ENCODE data around the gene ERGIC1. TPM values are rescaled to one million over a fixed set of nuclear protein-coding genes. Genes with fewer than 3 reads are reported as not detected.

The ERGIC1 gene
- total and polyA plus RNA-seq, 2 of the 8 experiments (the other 6 are each of a cell fraction or from before 2014, with no cell fraction given) = 95.3 to 106 TPM

DNA sequence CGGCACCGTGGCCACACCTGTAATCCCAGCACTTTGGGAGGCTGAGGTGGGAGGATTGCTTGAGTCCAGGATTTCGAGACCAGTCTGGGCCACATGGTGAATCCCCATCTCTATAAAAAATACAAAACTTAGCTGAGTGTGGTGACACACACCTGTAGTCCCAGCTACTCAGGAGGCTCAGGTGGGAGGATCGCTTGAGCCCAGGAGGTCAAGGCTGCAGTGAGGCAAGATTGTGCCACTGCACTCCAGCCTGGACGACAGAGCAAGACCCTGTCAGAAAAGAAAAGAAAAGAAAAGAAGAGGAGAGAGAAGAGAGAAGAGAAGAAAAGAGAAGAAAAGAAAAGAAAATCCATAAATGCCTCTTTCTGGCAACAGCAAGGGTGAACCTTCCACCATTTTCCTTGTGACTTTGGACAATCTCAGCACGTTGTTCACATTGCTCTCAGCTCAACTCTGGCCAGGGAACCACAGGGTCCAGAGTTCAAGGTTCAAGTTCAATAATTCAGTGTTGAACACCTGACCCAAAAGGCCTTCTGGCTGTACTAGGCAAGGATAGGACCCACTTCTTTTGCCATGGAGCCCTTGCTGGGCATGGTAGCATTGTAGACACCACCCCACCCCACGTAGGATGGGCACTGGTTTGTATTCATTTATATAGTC is 48.5 kb upstream of the ERGIC1 start:
- H3K56ac ChIP-seq (replicated peaks; ENCODE audit: insufficient read length, low read depth, low read length) = no peak overlapping the region
- H4K20me1 ChIP-seq (replicated peaks in 1 of 2; ENCODE audit: control insufficient read depth in 1 of 2, insufficient read depth in 2 of 2, low read length in 2 of 2) = no peaks in the 10 kb centered on the region
- H3K4me1 ChIP-seq (replicated peaks in 1 of 4; ENCODE audit: control insufficient read depth in 3 of 4, insufficient read depth in 4 of 4, low read length in 3 of 4) = peaks cover 0 to 3% (median 0%) of the 10 kb centered on the region in 4 experiments; a peak in 4 of 7 replicates
- no peaks in the 10 kb centered on the region for H3K36me3 ChIP-seq (ENCODE audit: control insufficient read depth in 2 of 4, insufficient read depth in 4 of 4, low read length in 3 of 4)
- H4K5ac ChIP-seq (ENCODE audit: insufficient read length, low read depth, low read length) = no peak overlapping the region
- no peaks in the 10 kb centered on the region for H3K79me1 ChIP-seq (ENCODE audit: low read depth, low read length)
- H2AK5ac ChIP-seq (ENCODE audit: low read depth, low read length) = no peak overlapping the region
- no peak overlapping the region for H2BK15ac ChIP-seq (ENCODE audit: low read length)
- H3K18ac ChIP-seq (ENCODE audit: extremely low read depth, low read length) = no peak overlapping the region
- H3K9me3 ChIP-seq (ENCODE audit: insufficient read depth in 2 of 2, low read depth in 1 of 2, low read length in 1 of 2) = no peaks in the 10 kb centered on the region
- no peak overlapping the region for H3K4ac ChIP-seq (replicated peaks; ENCODE audit: insufficient read length, low read depth, low read length)
- H2AFZ ChIP-seq (ENCODE audit: low read length) = no peak overlapping the region
- H3K4me3 ChIP-seq (ENCODE audit: extremely low read depth in 1 of 4, insufficient read depth in 2 of 4, low read depth in 3 of 4, low read length in 4 of 4) = no peak overlapping the region
- H3K14ac ChIP-seq (ENCODE audit: insufficient read length) = no peak overlapping the region
- POLR2A ChIA-PET (ENCODE audit: partially characterized antibody) = interaction anchor here (0.6 to 3.5 kb wide), 2 partner anchors 15 to 39 kb away, joined by 3 to 24 read pairs; partner anchors contain the start of gene DUSP1
- H3K9ac ChIP-seq (replicated peaks in 1 of 4; ENCODE audit: extremely low read depth in 1 of 4, low read depth in 3 of 4, low read length in 3 of 4) = no peak overlapping the region
- DNase-seq (ENCODE audit: low read depth in 1 of 2, low spot score in 2 of 2) (no peak), FAIRE-seq (no peak)
- H3K27ac ChIP-seq (ENCODE audit: low read depth, low read length) = no peak overlapping the region
- no peak overlapping the region for H3K4me2 ChIP-seq (ENCODE audit: insufficient read depth in 1 of 2, low read depth in 2 of 2, low read length in 2 of 2)
- H2BK12ac ChIP-seq (ENCODE audit: low read depth, low read length) = no peak overlapping the region
- no peaks in the 10 kb centered on the region for H3K79me2 ChIP-seq (ENCODE audit: control insufficient read depth in 1 of 2, insufficient read depth in 2 of 2, low read length in 2 of 2)
- WGBS, 2 experiments (ENCODE audit: extremely low coverage in 1 of 2, insufficient coverage in 1 of 2, insufficient read length in 1 of 2, insufficient replicate concordance in 2 of 2, low coverage in 1 of 2, low lambda C conversion rate in 2 of 2, missing lambda C conversion rate in 1 of 2) = 73% methylated on average over 7 of the region's 7 CpGs; no CpG with 5 or more reads in 1 of the 2 experiments
- H4K8ac ChIP-seq (ENCODE audit: extremely low read depth, insufficient read depth, low read length) = no peak overlapping the region
- H2BK20ac ChIP-seq (ENCODE audit: low read length) = no peak overlapping the region
- no peaks in the 10 kb centered on the region for H3K23me2 ChIP-seq (ENCODE audit: low read depth, low read length)
- H3K27me3 ChIP-seq (replicated peaks in 1 of 4; ENCODE audit: control insufficient read depth in 3 of 4, extremely low read depth in 1 of 4, insufficient read depth in 3 of 4, low read length in 3 of 4) = peaks cover 0 to 2% (median 0%) of the 10 kb centered on the region in 4 experiments; a peak in 2 of 7 replicates
- H4K91ac ChIP-seq (replicated peaks; ENCODE audit: insufficient read length, low read length) = no peak overlapping the region
- H2BK120ac ChIP-seq (replicated peaks; ENCODE audit: low read depth, low read length) = no peak overlapping the region
- no peak overlapping the region for H3K23ac ChIP-seq (ENCODE audit: insufficient read length)
- H2BK5ac ChIP-seq (ENCODE audit: low read depth, low read length) = no peak overlapping the region
- CTCF ChIA-PET (ENCODE audit: partially characterized antibody) = interaction anchor here (0.6 to 2.0 kb wide), 4 partner anchors 13 to 180 kb away, joined by 3 to 7 read pairs (median 3); partner anchors contain the start of gene DUSP1
- TF ChIP-seq SRF (IDR thresholded peaks at IDR 0.05; ENCODE audit: low read depth, low read length) (no peak), ATF2 (IDR thresholded peaks at IDR 0.05; ENCODE audit: low read length) (no peak), RAD21 (IDR thresholded peaks at IDR 0.05 in 1 of 2, conservative IDR thresholded peaks at IDR 0.05 in 1 of 2; ENCODE audit: low read depth in 2 of 2, low read length in 2 of 2) (no peak), CHD2 (IDR thresholded peaks at IDR 0.05; ENCODE audit: low read length) (no peak), NANOG (IDR thresholded peaks at IDR 0.05; ENCODE audit: insufficient read depth, low read depth, low read length, poor library complexity, severe bottlenecking) (no peak), CEBPB (IDR thresholded peaks at IDR 0.05; ENCODE audit: low read depth, low read length) (no peak), RXRA (IDR thresholded peaks at IDR 0.05; ENCODE audit: insufficient read depth, low read depth, low read length) (no peak), CREB1 (IDR thresholded peaks at IDR 0.05) (no peak), HDAC2 (IDR thresholded peaks at IDR 0.05; ENCODE audit: borderline replicate concordance in 1 of 2, low read depth in 2 of 2, low read length in 2 of 2) (no peak), JUND (IDR thresholded peaks at IDR 0.05; ENCODE audit: low read length) (no peak)
